K562 (cell line): ENCODE data around the gene FRMD4A. TPM values are rescaled to one million over a fixed set of nuclear protein-coding genes. Genes with fewer than 3 reads are reported as not detected.

Experiments used
- C11orf30 ChIP-seq: fragments of 450-650 bp; IDR thresholded peaks from 2 replicates; pipeline ENCODE4 v1.6.1; 2016; ENCODE audit warnings: low read depth, mild to moderate bottlenecking
- CBFA2T2 ChIP-seq: fragments of 450-650 bp; conservative IDR thresholded peaks from 2 replicates; pipeline ENCODE4 v1.6.1; 2017; ENCODE audit warnings: mild to moderate bottlenecking
- CSDE1 ChIP-seq, 2 experiments: fragments of 450-650 bp; IDR thresholded peaks; 2 replicates each; pipeline ENCODE4 v1.6.1; 2016; ENCODE audit warnings: mild to moderate bottlenecking in 1 of 2
- DACH1 ChIP-seq: fragments of 450-650 bp; IDR thresholded peaks from 2 replicates; pipeline ENCODE4 v1.6.1; 2018; ENCODE audit not compliant: partially characterized antibody
- GABPA ChIP-seq: fragments of 200-800 bp; sonication (Bioruptor generic); conservative IDR thresholded peaks from 2 replicates; pipeline ENCODE4 v1.6.1; 2016; ENCODE audit warnings: low read depth, missing genetic modification characterization, missing compliant biosample characterization
- NCOA6 ChIP-seq: fragments of 450-650 bp; IDR thresholded peaks from 2 replicates; pipeline ENCODE4 v1.6.1; 2017; ENCODE audit warnings: mild to moderate bottlenecking
- NFIC ChIP-seq: fragments of 450-650 bp; IDR thresholded peaks from 2 replicates; pipeline ENCODE4 v1.6.1; 2017; ENCODE audit warnings: mild to moderate bottlenecking, inconsistent platforms
- RNF2 ChIP-seq: sonication (generic); IDR thresholded peaks from 2 replicates; pipeline ENCODE4 v1.6.1; 2016
- SMAD4 ChIP-seq: fragments of 250-450 bp; sonication (Bioruptor Pico); conservative IDR thresholded peaks from 2 replicates; pipeline ENCODE4 v1.8.0; 2021; ENCODE audit warnings: inconsistent platforms, mild to moderate bottlenecking, moderate library complexity
- SMARCA4 ChIP-seq: fragments of 450-650 bp; IDR thresholded peaks from 2 replicates; pipeline ENCODE4 v1.6.1; 2016
- SMARCC2 ChIP-seq: fragments of 450-650 bp; IDR thresholded peaks from 2 replicates; pipeline ENCODE4 v1.6.1; 2017; ENCODE audit warnings: antibody characterized with exemption, moderate library complexity, mild to moderate bottlenecking, low read depth
- TEAD4 ChIP-seq, 2 experiments: sonication (generic) in 1 of 2; formaldehyde crosslinking in 1 of 2; IDR thresholded peaks; 2 replicates each; pipeline versions ENCODE4 v1.6.1 to v1.8.0; 2012 to 2022; ENCODE audit warnings: borderline replicate concordance in 1 of 2, inconsistent platforms in 1 of 2, low read length in 1 of 2, mild to moderate bottlenecking in 1 of 2, missing genetic modification reagents in 1 of 2
- U2AF1 ChIP-seq: fragments of 200-400 bp; formaldehyde crosslinking; optimal IDR thresholded peaks from 2 replicates; pipeline ENCODE3; 2017; ENCODE audit warnings: mild to moderate bottlenecking, low read depth, low read length, moderate library complexity
- ZNF24 ChIP-seq: fragments of 450-650 bp; IDR thresholded peaks from 2 replicates; pipeline ENCODE4 v1.6.1; 2016
- ZNF253 ChIP-seq: fragments of 250-450 bp; sonication (Bioruptor Pico); conservative IDR thresholded peaks from 2 replicates; pipeline ENCODE4 v1.6.1; 2021; ENCODE audit warnings: mild to moderate bottlenecking
- ZNF644 ChIP-seq: fragments of 200-800 bp; sonication (Bioruptor generic); IDR thresholded peaks from 2 replicates; pipeline ENCODE4 v1.6.1; 2016; ENCODE audit warnings: low read depth, missing genetic modification characterization, missing compliant biosample characterization
- polyA plus RNA-seq, 8 experiments: library from polyadenylated mRNA; depleted of rRNA in 4 of 8; stranded (reverse) in 5 of 8; unstranded in 3 of 8; fragments of >200 nt; fragmentation: Nextera tagmentation in 2 of 8; fragmentation: Illumina TruSeq in 1 of 8; extraction: Ambion mirVana in 2 of 8; extraction: Trizol in 1 of 8; gene quantifications; 2 replicates each; pipeline versions ENCODE4 v1.2.1 to v1.2.3, GENCODE V29; 2011 to 2014; ENCODE audit warnings: inconsistent platforms in 1 of 8, missing spikeins in 1 of 8
- total RNA-seq, 7 experiments: library from RNA; depleted of rRNA in 6 of 7; stranded (reverse); fragments of >200 nt in 6 of 7; fragmentation: Illumina TruSeq in 2 of 7; extraction: Trizol in 2 of 7; gene quantifications; 2 replicates each; pipeline versions ENCODE4 v1.2.1 to v1.2.3, GENCODE V29; 2011 to 2021; ENCODE audit warnings: low replicate concordance in 1 of 7
- TF ChIP-seq, protein P1 (sequence below), 2 experiments: IDR thresholded peaks in 1 of 2; conservative IDR thresholded peaks in 1 of 2; 2 replicates each; pipeline ENCODE4 v1.6.1; 2016; ENCODE audit warnings: low read depth in 2 of 2, mild to moderate bottlenecking in 1 of 2, missing compliant biosample characterization in 1 of 2, missing genetic modification characterization in 1 of 2, moderate library complexity in 1 of 2
- TF ChIP-seq, protein P2 (sequence below): sonication (generic); formaldehyde crosslinking; IDR thresholded peaks from 2 replicates; pipeline ENCODE4 v1.9.0; 2022; ENCODE audit warnings: mild to moderate bottlenecking, missing genetic modification reagents
- TF ChIP-seq, protein P3 (sequence below): fragments of 450-650 bp; formaldehyde crosslinking; IDR thresholded peaks from 2 replicates; pipeline ENCODE4 v1.4.0; 2020; ENCODE audit warnings: mild to moderate bottlenecking, mixed read lengths
- TF ChIP-seq, protein P4 (sequence below), 2 experiments: fragments of 450-650 bp; IDR thresholded peaks; 2 replicates each; pipeline ENCODE4 v1.6.1; 2016
- TF ChIP-seq, protein P5 (sequence below): fragments of 250-450 bp; sonication (Bioruptor Pico); IDR thresholded peaks from 2 replicates; pipeline ENCODE4 v1.8.0; 2021; ENCODE audit warnings: borderline replicate concordance, mild to moderate bottlenecking, moderate library complexity; ENCODE audit not compliant: poor library complexity, severe bottlenecking

Gene FRMD4A
- total and polyA plus RNA-seq, 9 of the 15 experiments (the other 6 are each of a cell fraction or from before 2014, with no cell fraction given) = 0.80 to 5.2 (median 3.0) TPM

DNA sequence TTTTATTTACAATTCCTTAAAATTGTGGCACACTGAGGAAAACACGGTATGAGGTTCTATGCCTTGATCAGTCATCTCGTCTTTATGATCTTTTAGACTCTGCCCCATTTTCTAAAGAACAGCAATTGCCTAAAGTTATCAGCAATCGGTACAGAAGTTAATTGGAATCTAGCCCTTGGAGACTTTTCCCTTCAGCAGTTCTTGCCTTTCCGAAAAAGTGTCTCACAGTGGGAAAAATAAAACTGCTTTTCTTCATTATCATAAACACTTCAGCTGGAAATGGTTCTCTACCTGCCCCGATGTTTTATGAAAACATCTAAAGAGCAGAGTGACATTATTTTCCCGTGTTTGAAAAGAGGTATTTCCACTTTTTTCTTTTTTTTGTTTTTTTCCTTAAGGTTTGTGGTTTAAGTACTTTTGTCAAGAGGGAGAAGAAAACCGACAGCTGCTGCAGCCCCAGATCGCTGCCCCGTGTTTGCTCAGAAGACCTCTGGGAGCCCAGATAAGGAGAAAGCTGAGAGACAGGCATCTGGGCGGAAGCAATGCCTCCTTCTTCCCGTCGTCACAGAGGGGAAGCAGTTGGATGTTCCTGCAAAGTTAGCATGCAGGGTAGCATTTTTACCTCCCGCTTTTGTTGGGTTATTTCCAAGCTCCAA is 149.7 kb downstream of the FRMD4A start (continued):
- TF ChIP-seq U2AF1 (no peak), CSDE1 (IDR thresholded peaks at IDR 0.05) (0 out of 4 replicates have a peak, but pooled peaks of 1 of the 2 experiments have one; percentile 17), SMARCC2 (peak; percentile 92), CBFA2T2 (peak; percentile 97), RNF2 (peak; percentile 74; the same call in 1 of the 2 replicates), DACH1 (no peak), TEAD4 (IDR thresholded peaks at IDR 0.05; ENCODE audit: low read length) (peak; percentile 98), TEAD4 (CRISPR knock-in tag; IDR thresholded peaks at IDR 0.05; ENCODE audit: borderline replicate concordance) (no peak), ZNF24 (peak; percentile 25; the same call in 1 of the 2 replicates), ZNF644 (tag) (0 out of 2 replicates have a peak, but pooled peaks have one; percentile 28), ZNF253 (CRISPR knock-in tag) (no peak), NFIC (peak; percentile 88), SMARCA4 (peak; percentile 97), NCOA6 (no peak), GABPA (tag) (peak; percentile 47), SMAD4 (CRISPR knock-in tag) (peak; percentile 77), C11orf30 (no peak)
- TF ChIP-seq, protein P1, sequence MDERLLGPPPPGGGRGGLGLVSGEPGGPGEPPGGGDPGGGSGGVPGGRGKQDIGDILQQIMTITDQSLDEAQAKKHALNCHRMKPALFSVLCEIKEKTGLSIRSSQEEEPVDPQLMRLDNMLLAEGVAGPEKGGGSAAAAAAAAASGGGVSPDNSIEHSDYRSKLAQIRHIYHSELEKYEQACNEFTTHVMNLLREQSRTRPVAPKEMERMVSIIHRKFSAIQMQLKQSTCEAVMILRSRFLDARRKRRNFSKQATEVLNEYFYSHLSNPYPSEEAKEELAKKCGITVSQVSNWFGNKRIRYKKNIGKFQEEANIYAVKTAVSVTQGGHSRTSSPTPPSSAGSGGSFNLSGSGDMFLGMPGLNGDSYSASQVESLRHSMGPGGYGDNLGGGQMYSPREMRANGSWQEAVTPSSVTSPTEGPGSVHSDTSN (CRISPR knock-in tag; IDR thresholded peaks at IDR 0.05; ENCODE audit: low read depth) = no peak
- TF ChIP-seq, protein P1 (tag; conservative IDR thresholded peaks at IDR 0.05; ENCODE audit: low read depth) = peak; percentile 48; the same call in 1 of the 2 replicates
- TF ChIP-seq, protein P2, sequence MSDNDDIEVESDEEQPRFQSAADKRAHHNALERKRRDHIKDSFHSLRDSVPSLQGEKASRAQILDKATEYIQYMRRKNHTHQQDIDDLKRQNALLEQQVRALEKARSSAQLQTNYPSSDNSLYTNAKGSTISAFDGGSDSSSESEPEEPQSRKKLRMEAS (CRISPR knock-in tag) = no peak
- TF ChIP-seq, protein P3, sequence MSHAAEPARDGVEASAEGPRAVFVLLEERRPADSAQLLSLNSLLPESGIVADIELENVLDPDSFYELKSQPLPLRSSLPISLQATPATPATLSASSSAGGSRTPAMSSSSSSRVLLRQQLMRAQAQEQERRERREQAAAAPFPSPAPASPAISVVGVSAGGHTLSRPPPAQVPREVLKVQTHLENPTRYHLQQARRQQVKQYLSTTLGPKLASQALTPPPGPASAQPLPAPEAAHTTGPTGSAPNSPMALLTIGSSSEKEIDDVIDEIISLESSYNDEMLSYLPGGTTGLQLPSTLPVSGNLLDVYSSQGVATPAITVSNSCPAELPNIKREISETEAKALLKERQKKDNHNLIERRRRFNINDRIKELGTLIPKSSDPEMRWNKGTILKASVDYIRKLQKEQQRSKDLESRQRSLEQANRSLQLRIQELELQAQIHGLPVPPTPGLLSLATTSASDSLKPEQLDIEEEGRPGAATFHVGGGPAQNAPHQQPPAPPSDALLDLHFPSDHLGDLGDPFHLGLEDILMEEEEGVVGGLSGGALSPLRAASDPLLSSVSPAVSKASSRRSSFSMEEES (CRISPR knock-in tag) = no peak
- TF ChIP-seq, protein P4, sequence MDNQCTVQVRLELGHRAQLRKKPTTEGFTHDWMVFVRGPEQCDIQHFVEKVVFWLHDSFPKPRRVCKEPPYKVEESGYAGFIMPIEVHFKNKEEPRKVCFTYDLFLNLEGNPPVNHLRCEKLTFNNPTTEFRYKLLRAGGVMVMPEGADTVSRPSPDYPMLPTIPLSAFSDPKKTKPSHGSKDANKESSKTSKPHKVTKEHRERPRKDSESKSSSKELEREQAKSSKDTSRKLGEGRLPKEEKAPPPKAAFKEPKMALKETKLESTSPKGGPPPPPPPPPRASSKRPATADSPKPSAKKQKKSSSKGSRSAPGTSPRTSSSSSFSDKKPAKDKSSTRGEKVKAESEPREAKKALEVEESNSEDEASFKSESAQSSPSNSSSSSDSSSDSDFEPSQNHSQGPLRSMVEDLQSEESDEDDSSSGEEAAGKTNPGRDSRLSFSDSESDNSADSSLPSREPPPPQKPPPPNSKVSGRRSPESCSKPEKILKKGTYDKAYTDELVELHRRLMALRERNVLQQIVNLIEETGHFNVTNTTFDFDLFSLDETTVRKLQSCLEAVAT (IDR thresholded peaks at IDR 0.05) = peak in 1 of 2 experiments; percentile 82; a peak in 2 of 4 replicates
- TF ChIP-seq, protein P5, sequence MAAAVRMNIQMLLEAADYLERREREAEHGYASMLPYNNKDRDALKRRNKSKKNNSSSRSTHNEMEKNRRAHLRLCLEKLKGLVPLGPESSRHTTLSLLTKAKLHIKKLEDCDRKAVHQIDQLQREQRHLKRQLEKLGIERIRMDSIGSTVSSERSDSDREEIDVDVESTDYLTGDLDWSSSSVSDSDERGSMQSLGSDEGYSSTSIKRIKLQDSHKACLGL (CRISPR knock-in tag) = no peak
